Pancreas (tissue), 10 donors: ENCODE measurements around the gene ABCF3. TPM values are rescaled to one million over a fixed set of nuclear protein-coding genes. Genes with fewer than 3 reads are reported as not detected.
A peak's percentile ranks its signal among the peaks of the same experiment; 100 is the strongest.

Source experiments
- ATAC-seq, 4 donors: fragments of 200-7000 bp; cut with Tn5 transposase; one replicate each; pipeline versions ENCODE4 v1.8.0 to v1.9.1; 2020; ENCODE audit warnings: mild to moderate bottlenecking in 4 of 4, moderate library complexity in 4 of 4
- DNase-seq, 6 donors: peaks; one replicate each; pipeline ENCODE4 v3.0.0-alpha.2; 2020
- FAIRE-seq: peaks from 2 replicates; lab custom pipeline; 2012; peaks lifted over from hg19 to GRCh38; lab: Jason Lieb, UNC
- H3K27ac ChIP-seq, 4 donors: fragments of 200-600 bp; sonication (generic); 1 replicate in 3 of 4; 2 replicates in 1 of 4; pipeline versions ENCODE4 v1.5.0 to v1.8.0; 2020
- H3K27me3 ChIP-seq, 4 donors: fragments of 200-600 bp; one replicate each; pipeline ENCODE4 v1.8.0; 2021
- H3K36me3 ChIP-seq, 3 donors: fragments of 200-600 bp; sonication (generic) in 1 of 3; one replicate each; pipeline versions ENCODE4 v1.5.0 to v1.8.0; 2020 to 2021
- H3K4me1 ChIP-seq, 3 donors: fragments of 200-600 bp; one replicate each; pipeline ENCODE4 v1.8.0; 2021
- H3K4me3 ChIP-seq, 4 donors: fragments of 200-600 bp; sonication (generic) in 2 of 4; one replicate each; pipeline versions ENCODE4 v1.5.0 to v1.8.0; 2020 to 2021
- H3K9me3 ChIP-seq, 4 donors: fragments of 200-600 bp; one replicate each; pipeline ENCODE4 v1.8.0; 2021
- WGBS, 2 donors: extraction: QIAGEN DNeasy Blood & Tissue Kit; methylation state at CpG; one replicate each; pipeline ENCODE4 v1.1.7; 2013; 5-methylcytosine and 5-hydroxymethylcytosine counted together
- intact Hi-C, 3 donors: fragments of 100-400 bp; cut with DNase I; formaldehyde crosslinking; loops; one replicate each; pipeline versions ENCODE4 v1.11.1 to v1.14.2; 2022
- polyA plus RNA-seq, 2 donors: library from polyadenylated mRNA; stranded (reverse); fragments of 200-250 nt; gene quantifications; one replicate each; pipeline ENCODE4 v1.2.3, GENCODE V29; 2013
- total RNA-seq, 6 donors: library from RNA; stranded (reverse); fragmentation: NEBNext Ultra II Directional in 4 of 6; extraction: Animal tissue kit (Norgen Biotek cat#: 25700) in 4 of 6; gene quantifications; one replicate each; pipeline versions ENCODE4 v1.2.1 to v1.2.4, GENCODE V29; 2021 to 2023
- TF ChIP-seq, protein P1 (sequence below), 4 donors: fragments of 200-600 bp; sonication (generic) in 3 of 4; IDR thresholded peaks; one replicate each; pipeline versions ENCODE4 v1.5.0 to v1.8.0; 2021; ENCODE audit warnings: antibody characterized with exemption in 4 of 4
- donor health status: healthy with polysubstance abuse.
- donor health status: DM: no; HTN: no; CAD: no; lungs with moderate emphysema.
- donor health status: DM: no; HTN: no; CAD: no.
- donor health status: control.
- donor health status: control.
- donor health status: Bipolar disorder and iron deficiency.
- donor health status: DM: yes; HTN: yes; CAD: no.
- donor health status: DM: no; HTN: no; CAD: no.
- donor health status: DM: no; HTN: no; CAD: no.
- donor health status: DM: yes; HTN: yes; CAD: no.

Gene ABCF3
- total and polyA plus RNA-seq, 8 donors = 31.7 to 92.1 (median 42.1) TPM

- H3K27me3 ChIP-seq = no peaks in the 10 kb centered on the region
- peak within 1 kb of the TSS; percentile 23 to 69 (median 44) for H3K4me3 ChIP-seq
- TF ChIP-seq, protein P1, sequence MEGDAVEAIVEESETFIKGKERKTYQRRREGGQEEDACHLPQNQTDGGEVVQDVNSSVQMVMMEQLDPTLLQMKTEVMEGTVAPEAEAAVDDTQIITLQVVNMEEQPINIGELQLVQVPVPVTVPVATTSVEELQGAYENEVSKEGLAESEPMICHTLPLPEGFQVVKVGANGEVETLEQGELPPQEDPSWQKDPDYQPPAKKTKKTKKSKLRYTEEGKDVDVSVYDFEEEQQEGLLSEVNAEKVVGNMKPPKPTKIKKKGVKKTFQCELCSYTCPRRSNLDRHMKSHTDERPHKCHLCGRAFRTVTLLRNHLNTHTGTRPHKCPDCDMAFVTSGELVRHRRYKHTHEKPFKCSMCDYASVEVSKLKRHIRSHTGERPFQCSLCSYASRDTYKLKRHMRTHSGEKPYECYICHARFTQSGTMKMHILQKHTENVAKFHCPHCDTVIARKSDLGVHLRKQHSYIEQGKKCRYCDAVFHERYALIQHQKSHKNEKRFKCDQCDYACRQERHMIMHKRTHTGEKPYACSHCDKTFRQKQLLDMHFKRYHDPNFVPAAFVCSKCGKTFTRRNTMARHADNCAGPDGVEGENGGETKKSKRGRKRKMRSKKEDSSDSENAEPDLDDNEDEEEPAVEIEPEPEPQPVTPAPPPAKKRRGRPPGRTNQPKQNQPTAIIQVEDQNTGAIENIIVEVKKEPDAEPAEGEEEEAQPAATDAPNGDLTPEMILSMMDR (IDR thresholded peaks at IDR 0.05) = no peak
- FAIRE-seq (no peak), ATAC-seq (peak; percentile 82 to 92 (median 88)), DNase-seq (peak; percentile 64 to 85 (median 72))
- H3K27ac ChIP-seq = no peak within 1 kb of the TSS
- no peaks in the 10 kb centered on the region for H3K9me3 ChIP-seq
- H3K36me3 ChIP-seq = no peaks in the 10 kb centered on the region
- H3K4me1 ChIP-seq = peaks cover 0 to 8% (median 6%) of the 10 kb centered on the region in 3 donors
- 0 to 1% methylated on average over 38 to 66 of the region's 66 CpGs for WGBS, 2 donors
- intact Hi-C loops = loop anchor here in 1 of 3 donors (10.0 kb wide), 2 partner anchors 85 to 335 kb away; no protein-coding TSS in a partner anchor
Observed at GRCh38 chr3:184229394-184230080, 43.5 kb downstream of the ABCF3 start, which contains the start of gene VWA5B2. TSS of gene VWA5B2 (plus strand) at chr3:184229585. CDS start at chr3:184230529, 944 bp downstream.

- no peaks in the 10 kb centered on the region for H3K36me3 ChIP-seq
- peak overlapping the region; percentile 23 to 69 (median 44) for H3K4me3 ChIP-seq
- peaks cover 0 to 8% (median 6%) of the 10 kb centered on the region in 3 donors for H3K4me1 ChIP-seq
- H3K9me3 ChIP-seq = no peaks in the 10 kb centered on the region
- FAIRE-seq (no peak), DNase-seq (peak in 5 of 6 donors; percentile 36 to 85 (median 62)), ATAC-seq (peak; percentile 41 to 71 (median 59))
- no peak overlapping the region for H3K27ac ChIP-seq
- H3K27me3 ChIP-seq = no peaks in the 10 kb centered on the region
- 1% methylated on average over 41 to 61 of the region's 61 CpGs for WGBS, 2 donors
- TF ChIP-seq, protein P1 (IDR thresholded peaks at IDR 0.05) = no peak
- intact Hi-C loops = loop anchor here in 1 of 3 donors (10.0 kb wide), 2 partner anchors 85 to 335 kb away; no protein-coding TSS in a partner anchor
Observed at GRCh38 chr3:184230081-184230602, 44.1 kb downstream of the ABCF3 start.

DNA sequence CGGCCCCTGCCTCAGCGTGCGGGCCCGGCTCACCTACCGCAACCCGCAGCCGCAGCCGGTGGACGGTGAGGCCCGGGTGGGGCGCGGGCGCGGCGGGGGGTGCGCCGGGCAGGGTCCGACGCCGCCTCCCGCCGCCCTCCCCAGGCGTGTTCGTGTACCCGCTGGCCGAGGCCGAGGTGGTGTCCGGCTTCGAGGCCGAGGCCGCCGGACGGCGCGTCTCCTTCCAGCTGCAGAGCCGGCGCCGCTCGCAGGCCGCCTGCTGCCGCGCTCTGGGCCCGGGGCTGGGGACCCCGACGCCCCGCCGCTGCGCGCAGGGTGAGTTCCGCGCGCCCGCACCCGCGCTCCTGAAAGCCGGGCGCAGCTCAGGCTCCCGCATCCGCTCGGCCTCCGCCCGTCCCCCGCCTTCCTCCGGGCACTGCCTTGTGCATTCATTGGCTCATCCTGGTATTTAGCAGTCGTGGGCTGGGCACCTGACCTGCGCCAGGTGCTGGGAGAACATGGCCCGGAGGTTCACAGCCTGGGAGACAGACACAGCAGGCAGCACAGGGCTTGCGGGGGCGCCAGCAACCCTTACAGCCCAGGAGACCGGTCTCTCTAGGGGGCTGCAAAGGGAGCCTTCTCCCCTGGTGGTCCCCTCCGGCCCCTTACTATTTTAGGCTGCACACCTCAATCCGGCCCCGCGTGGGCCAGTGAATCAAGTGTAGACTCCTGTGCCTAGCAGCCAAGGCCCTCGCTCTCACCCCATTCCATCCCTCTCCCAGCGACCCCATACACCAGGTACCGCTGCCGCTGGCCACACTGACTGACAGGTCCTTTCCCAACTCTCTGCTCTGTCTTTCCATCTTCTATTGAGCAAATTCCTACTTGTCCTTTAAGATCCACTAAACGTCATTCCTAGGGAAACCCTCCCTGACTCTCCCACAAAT lies 44.9 kb downstream of the ABCF3 start:
- no peaks in the 10 kb centered on the region for H3K36me3 ChIP-seq
- no peaks in the 10 kb centered on the region for H3K9me3 ChIP-seq
- WGBS, 2 donors = 11 to 21% methylated on average over 32 to 79 of the region's 79 CpGs
- H3K4me1 ChIP-seq = peaks cover 0 to 8% (median 6%) of the 10 kb centered on the region in 3 donors
- H3K27ac ChIP-seq = no peak overlapping the region
- ATAC-seq (peak in 3 of 4 donors; percentile 16 to 48 (median 43)), DNase-seq (peak in 3 of 6 donors; percentile 49 to 78 (median 59)), FAIRE-seq (no peak)
- intact Hi-C loops = loop anchor here in 1 of 3 donors (10.0 kb wide), 2 partner anchors 86 to 336 kb away; no protein-coding TSS in a partner anchor
- H3K27me3 ChIP-seq = no peaks in the 10 kb centered on the region
- H3K4me3 ChIP-seq = peak overlapping the region in 3 of 4 donors; percentile 23 to 69 (median 52)
- TF ChIP-seq, protein P1 (IDR thresholded peaks at IDR 0.05) = no peak

DNA sequence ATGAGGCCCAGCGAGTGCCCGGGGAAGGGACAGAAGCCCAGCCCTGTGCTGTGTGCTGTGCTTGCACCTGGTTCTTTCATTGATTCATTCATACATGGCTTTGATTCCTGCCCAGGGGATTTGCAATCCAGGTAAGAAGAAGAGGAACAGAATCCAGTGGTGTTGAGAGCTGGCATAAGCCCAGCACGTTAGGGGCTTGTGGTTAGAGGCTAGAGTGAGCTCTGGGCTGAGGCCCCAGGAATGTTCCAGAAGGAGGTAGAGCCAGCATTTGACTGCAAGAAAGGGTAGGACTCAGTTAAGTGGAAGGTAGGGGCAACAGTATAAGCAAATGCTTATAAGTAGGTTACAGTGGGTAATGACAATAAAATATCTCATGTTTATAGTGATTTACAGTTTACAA lies 45.7 kb downstream of the ABCF3 start:
- intact Hi-C loops = loop anchor here in 1 of 3 donors (10.0 kb wide), 2 partner anchors 87 to 337 kb away; no protein-coding TSS in a partner anchor
- Histone ChIP-seq H3K9me3 (no peaks in the 10 kb centered on the region), H3K4me1 (peaks cover 0 to 8% (median 6%) of the 10 kb centered on the region in 3 donors), H3K36me3 (no peaks in the 10 kb centered on the region), H3K4me3 (no peak overlapping the region), H3K27ac (no peak overlapping the region), H3K27me3 (no peaks in the 10 kb centered on the region)
- FAIRE-seq (no peak), DNase-seq (no peak), ATAC-seq (no peak)
- 76 to 77% methylated on average over 3 of the region's 3 CpGs for WGBS, 2 donors
- TF ChIP-seq, protein P1 (IDR thresholded peaks at IDR 0.05) = no peak
